DOHH2 (cell line): ENCODE measurements around the gene CDK9.

Source experiments
- H3F3A ChIP-seq: fragments of 200-600 bp; sonication (generic), shearing (Covaris generic); 2 replicates; pipeline ENCODE4 v1.6.0; 2016; ENCODE audit warnings: antibody characterized with exemption, mild to moderate bottlenecking; ENCODE audit not compliant: control insufficient read depth, insufficient read depth
- H3K27ac ChIP-seq: fragments of 200-600 bp; sonication (generic); 2 replicates; pipeline ENCODE4 v1.5.1; 2014; ENCODE audit warnings: low read depth, mild to moderate bottlenecking, low read length, moderate library complexity
- H3K27me3 ChIP-seq: fragments of 200-600 bp; sonication (generic); 2 replicates; pipeline ENCODE4 v1.6.1; 2014; ENCODE audit warnings: mild to moderate bottlenecking, low read length, mixed read lengths; ENCODE audit not compliant: control insufficient read depth
- H3K36me3 ChIP-seq: fragments of 200-600 bp; sonication (generic); 2 replicates; pipeline ENCODE4 v1.6.1; 2014; ENCODE audit warnings: mild to moderate bottlenecking, low read length, moderate library complexity, mixed read lengths; ENCODE audit not compliant: control insufficient read depth
- H3K4me1 ChIP-seq: fragments of 200-600 bp; sonication (generic); 2 replicates; pipeline ENCODE4 v1.6.1; 2014; ENCODE audit warnings: mild to moderate bottlenecking, low read length, mixed read lengths; ENCODE audit not compliant: control insufficient read depth
- H3K4me2 ChIP-seq: fragments of 200-600 bp; sonication (generic); 2 replicates; pipeline ENCODE4 v1.6.0; 2014; ENCODE audit warnings: mild to moderate bottlenecking, low read length, moderate library complexity
- H3K4me3 ChIP-seq: fragments of 200-600 bp; sonication (generic); 2 replicates; pipeline ENCODE4 v1.5.1; 2014; ENCODE audit warnings: mild to moderate bottlenecking, low read length, mixed read lengths
- H3K79me2 ChIP-seq: fragments of 200-600 bp; sonication (generic); 2 replicates; pipeline ENCODE4 v1.6.1; 2014; ENCODE audit warnings: mild to moderate bottlenecking, low read length, mixed read lengths; ENCODE audit not compliant: control insufficient read depth
- H3K9me2 ChIP-seq: fragments of 200-600 bp; sonication (generic); replicated peaks from 2 replicates; pipeline ENCODE4 v1.6.1; 2014; ENCODE audit warnings: mild to moderate bottlenecking, low read length, mixed read lengths; ENCODE audit not compliant: control insufficient read depth
- H3K9me3 ChIP-seq: fragments of 200-600 bp; sonication (generic); 2 replicates; pipeline ENCODE4 v1.6.1; 2014; ENCODE audit warnings: antibody characterized with exemption, low read length, mixed read lengths; ENCODE audit not compliant: control insufficient read depth, insufficient read depth
- H4K20me1 ChIP-seq: fragments of 200-600 bp; sonication (generic); 2 replicates; pipeline ENCODE4 v1.6.0; 2014; ENCODE audit warnings: low read depth, mild to moderate bottlenecking, antibody characterized with exemption, low read length, moderate library complexity; ENCODE audit not compliant: control insufficient read depth, insufficient read depth
- EZH2phosphoT487 ChIP-seq: fragments of 200-600 bp; sonication (generic); IDR thresholded peaks from 2 replicates; pipeline ENCODE4 v1.6.1; 2017; ENCODE audit warnings: borderline replicate concordance, mild to moderate bottlenecking, antibody characterized with exemption, low read length, moderate library complexity, mixed read lengths
- TF ChIP-seq, protein P1 (sequence below): fragments of 200-600 bp; sonication (generic); IDR thresholded peaks from one replicate; pipeline ENCODE4 v1.5.1; 2014; ENCODE audit warnings: antibody characterized with exemption, mild to moderate bottlenecking, low read depth, low read length; ENCODE audit not compliant: poor library complexity, severe bottlenecking

The CDK9 gene

DNA sequence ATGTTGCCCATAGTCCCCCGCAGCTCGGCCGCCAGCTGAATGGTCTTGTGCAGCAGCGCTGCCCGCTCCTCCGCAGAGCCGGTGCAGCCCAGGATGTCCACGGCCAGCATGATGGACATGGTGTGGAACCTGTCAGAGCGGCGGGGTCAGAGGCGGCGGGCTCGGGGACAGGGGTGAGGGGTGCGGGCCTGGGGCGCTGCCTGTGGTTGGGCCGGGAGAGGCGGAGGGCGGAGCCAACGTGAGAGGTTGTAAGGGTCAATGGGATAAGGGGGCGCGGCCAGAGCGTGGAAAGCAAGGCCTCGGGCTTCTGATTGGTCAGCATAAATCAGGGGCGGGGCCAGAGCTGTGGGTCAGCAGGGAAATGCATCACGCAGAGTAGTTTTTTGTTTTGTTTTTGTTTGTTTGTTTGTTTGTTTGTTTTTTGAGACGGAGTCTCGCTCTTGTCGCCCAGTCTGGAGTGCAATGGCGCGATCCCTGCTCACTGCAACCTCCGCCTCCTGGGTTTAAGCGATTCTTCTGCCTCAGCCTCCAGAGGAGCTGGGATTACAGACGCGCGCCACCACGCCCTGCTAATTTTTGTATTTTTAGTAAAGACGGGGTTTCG lies 43.9 kb upstream of the CDK9 start:
- Histone ChIP-seq H3K79me2 (no peaks in the 10 kb centered on the region), H3K27ac (no peak overlapping the region), H3K36me3 (peaks cover 14% of the 10 kb centered on the region), H4K20me1 (no peaks in the 10 kb centered on the region), H3K4me3 (no peak overlapping the region), H3K9me2 (no peaks in the 10 kb centered on the region), H3K9me3 (no peaks in the 10 kb centered on the region), H3F3A (no peaks in the 10 kb centered on the region; the same call in 1 of the 2 replicates), H3K4me1 (no peaks in the 10 kb centered on the region), H3K4me2 (no peak overlapping the region), H3K27me3 (no peaks in the 10 kb centered on the region)
- TF ChIP-seq EZH2phosphoT487 = no peak
- TF ChIP-seq, protein P1, sequence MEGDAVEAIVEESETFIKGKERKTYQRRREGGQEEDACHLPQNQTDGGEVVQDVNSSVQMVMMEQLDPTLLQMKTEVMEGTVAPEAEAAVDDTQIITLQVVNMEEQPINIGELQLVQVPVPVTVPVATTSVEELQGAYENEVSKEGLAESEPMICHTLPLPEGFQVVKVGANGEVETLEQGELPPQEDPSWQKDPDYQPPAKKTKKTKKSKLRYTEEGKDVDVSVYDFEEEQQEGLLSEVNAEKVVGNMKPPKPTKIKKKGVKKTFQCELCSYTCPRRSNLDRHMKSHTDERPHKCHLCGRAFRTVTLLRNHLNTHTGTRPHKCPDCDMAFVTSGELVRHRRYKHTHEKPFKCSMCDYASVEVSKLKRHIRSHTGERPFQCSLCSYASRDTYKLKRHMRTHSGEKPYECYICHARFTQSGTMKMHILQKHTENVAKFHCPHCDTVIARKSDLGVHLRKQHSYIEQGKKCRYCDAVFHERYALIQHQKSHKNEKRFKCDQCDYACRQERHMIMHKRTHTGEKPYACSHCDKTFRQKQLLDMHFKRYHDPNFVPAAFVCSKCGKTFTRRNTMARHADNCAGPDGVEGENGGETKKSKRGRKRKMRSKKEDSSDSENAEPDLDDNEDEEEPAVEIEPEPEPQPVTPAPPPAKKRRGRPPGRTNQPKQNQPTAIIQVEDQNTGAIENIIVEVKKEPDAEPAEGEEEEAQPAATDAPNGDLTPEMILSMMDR = no peak

DNA sequence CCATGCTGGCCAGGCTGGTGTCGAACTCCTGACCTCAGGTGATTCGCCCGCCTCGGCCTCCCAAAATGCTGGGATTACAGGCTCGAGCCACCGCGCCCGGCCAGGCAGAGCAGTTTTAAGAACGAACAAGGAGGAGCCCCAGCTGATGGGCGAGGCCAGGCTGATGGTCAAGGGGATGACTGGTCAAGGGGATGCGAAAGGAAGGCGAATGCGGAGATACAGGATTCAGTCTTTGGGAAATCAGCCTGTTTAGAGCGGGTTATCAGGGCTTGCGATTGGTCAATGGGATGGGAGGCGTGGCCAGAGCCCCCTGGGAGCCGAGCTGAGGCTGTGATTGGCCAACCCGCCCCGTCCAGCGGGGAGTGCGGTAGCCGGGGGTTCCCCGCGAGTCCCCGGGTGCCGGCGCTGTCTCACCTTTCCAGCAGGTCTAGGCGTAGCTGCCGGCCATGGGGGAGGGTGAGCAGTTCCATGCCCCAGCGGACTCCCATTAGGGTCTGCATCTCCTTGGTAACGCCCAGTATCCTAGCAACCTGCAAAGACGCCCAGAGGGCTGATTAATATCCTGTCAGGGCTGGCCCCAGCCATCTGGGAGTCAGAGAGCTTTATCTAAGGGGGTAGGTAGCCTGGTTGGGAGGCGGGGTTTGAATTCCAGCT lies 43.3 kb upstream of the CDK9 start:
- no peaks in the 10 kb centered on the region for H3K27me3 ChIP-seq
- H3K4me3 ChIP-seq = no peak overlapping the region
- H3K9me2 ChIP-seq = no peaks in the 10 kb centered on the region
- TF ChIP-seq, protein P1 = no peak
- TF ChIP-seq EZH2phosphoT487 = no peak
- no peaks in the 10 kb centered on the region for H3K4me1 ChIP-seq
- H3K9me3 ChIP-seq = no peaks in the 10 kb centered on the region
- H3F3A ChIP-seq = no peaks in the 10 kb centered on the region; the same call in 1 of the 2 replicates
- no peaks in the 10 kb centered on the region for H4K20me1 ChIP-seq
- no peaks in the 10 kb centered on the region for H3K79me2 ChIP-seq
- H3K4me2 ChIP-seq = no peak overlapping the region
- H3K36me3 ChIP-seq = peaks cover 17% of the 10 kb centered on the region
- no peak overlapping the region for H3K27ac ChIP-seq

DNA sequence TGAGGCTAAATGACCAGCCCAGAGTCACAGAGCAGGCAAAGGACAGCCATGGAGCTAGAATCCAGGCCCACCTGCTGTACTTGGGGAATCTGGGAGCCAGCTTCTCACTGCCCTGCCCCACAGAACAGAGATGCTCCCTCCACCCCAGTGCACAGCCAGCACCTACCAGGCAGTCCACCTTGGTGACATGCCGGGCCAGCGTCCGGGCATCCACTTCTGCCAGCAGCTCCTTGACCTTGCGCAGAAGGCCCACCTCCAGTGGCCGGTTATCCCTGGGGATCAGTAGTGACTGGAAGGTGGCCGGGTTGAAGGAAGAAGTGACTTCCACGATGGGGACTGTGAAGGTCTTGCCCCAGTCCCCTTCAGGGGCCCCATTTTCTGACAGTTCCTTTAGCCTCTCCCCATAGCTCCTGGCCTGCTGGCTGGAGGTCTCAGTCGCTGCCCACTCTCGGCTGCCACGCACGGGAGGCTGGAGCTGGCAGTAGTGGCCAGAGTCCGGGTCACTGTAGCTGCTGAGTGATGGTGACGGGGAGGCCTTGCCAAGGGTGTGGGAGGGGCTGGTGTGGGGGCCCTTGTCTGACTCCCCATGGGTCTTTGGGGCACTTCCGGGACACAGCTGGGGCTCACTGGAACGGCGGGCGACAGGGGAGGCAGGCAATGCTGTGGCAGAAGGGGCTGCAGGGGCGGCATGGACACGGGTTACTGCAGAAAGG lies 41.3 kb upstream of the CDK9 start:
- Histone ChIP-seq H3K4me1 (no peaks in the 10 kb centered on the region), H3K27me3 (no peaks in the 10 kb centered on the region), H3K27ac (no peak overlapping the region), H3K9me3 (no peaks in the 10 kb centered on the region), H3K9me2 (no peaks in the 10 kb centered on the region), H4K20me1 (no peaks in the 10 kb centered on the region), H3K4me2 (no peak overlapping the region), H3F3A (no peaks in the 10 kb centered on the region), H3K79me2 (no peaks in the 10 kb centered on the region), H3K36me3 (peaks cover 33% of the 10 kb centered on the region), H3K4me3 (no peak overlapping the region)
- TF ChIP-seq EZH2phosphoT487 = no peak
- TF ChIP-seq, protein P1 = no peak
